H9 (cell line): ENCODE measurements around the gene ACACB. TPM values are rescaled to one million over a fixed set of nuclear protein-coding genes. Genes with fewer than 3 reads are reported as not detected.

Experiments used
- DNase-seq: peaks from one replicate; pipeline ENCODE4 v3.0.0-alpha.2; 2017
- H2AFZ ChIP-seq: one replicate; pipeline ENCODE4 v1.6.1; 2013; ENCODE audit warnings: mild to moderate bottlenecking, low read length, control low read depth, moderate library complexity
- H2AK5ac ChIP-seq: 2 replicates; pipeline ENCODE4 v1.6.1; 2013; ENCODE audit warnings: low read length, control low read depth, mixed read lengths; ENCODE audit not compliant: insufficient read length
- H2BK120ac ChIP-seq: one replicate; pipeline ENCODE4 v1.6.1; 2013; ENCODE audit warnings: low read depth, mild to moderate bottlenecking, low read length, control low read depth, inconsistent platforms; ENCODE audit not compliant: poor library complexity, severe bottlenecking
- H2BK12ac ChIP-seq: 2 replicates; pipeline ENCODE4 v1.6.1; 2013; ENCODE audit warnings: low read length, control low read depth, mixed read lengths, low read depth; ENCODE audit not compliant: insufficient read length
- H2BK15ac ChIP-seq: 2 replicates; pipeline ENCODE4 v1.6.1; 2013; ENCODE audit warnings: low read depth, low read length, control low read depth
- H2BK20ac ChIP-seq: one replicate; pipeline ENCODE4 v1.6.1; 2013; ENCODE audit warnings: low read depth, mild to moderate bottlenecking, low read length, control low read depth, inconsistent platforms; ENCODE audit not compliant: poor library complexity, severe bottlenecking
- H2BK5ac ChIP-seq: 2 replicates; pipeline ENCODE4 v1.6.1; 2013; ENCODE audit warnings: low read length, control low read depth, mixed read lengths; ENCODE audit not compliant: insufficient read length
- H3K14ac ChIP-seq: 2 replicates; pipeline ENCODE4 v1.6.1; 2013; ENCODE audit warnings: low read length, control low read depth; ENCODE audit not compliant: insufficient read depth
- H3K18ac ChIP-seq: 2 replicates; pipeline ENCODE4 v1.6.1; 2013; ENCODE audit warnings: low read depth, mild to moderate bottlenecking, mixed read lengths, low read length, control low read depth; ENCODE audit not compliant: insufficient read length
- H3K23ac ChIP-seq: 2 replicates; pipeline ENCODE4 v1.6.1; 2013; ENCODE audit warnings: low read length, control low read depth, mixed read lengths, low read depth; ENCODE audit not compliant: insufficient read length
- H3K23me2 ChIP-seq: 2 replicates; pipeline ENCODE4 v1.6.1; 2013; ENCODE audit warnings: low read depth, mild to moderate bottlenecking, mixed read lengths, low read length, control low read depth; ENCODE audit not compliant: insufficient read length, poor library complexity, severe bottlenecking
- H3K27ac ChIP-seq: 2 replicates; pipeline ENCODE4 v1.5.1; 2013; ENCODE audit warnings: low read length, control low read depth, mixed read lengths, low read depth; ENCODE audit not compliant: insufficient read length
- H3K27me3 ChIP-seq: 2 replicates; pipeline ENCODE4 v1.6.1; 2013; ENCODE audit warnings: low read length, control low read depth, inconsistent platforms; ENCODE audit not compliant: insufficient read depth
- H3K4ac ChIP-seq: 2 replicates; pipeline ENCODE4 v1.6.1; 2013; ENCODE audit warnings: low read depth, mild to moderate bottlenecking, control low read depth, inconsistent platforms, low read length, moderate library complexity
- H3K4me1 ChIP-seq: 2 replicates; pipeline ENCODE4 v1.6.1; 2013; ENCODE audit warnings: low read length, control low read depth, inconsistent platforms; ENCODE audit not compliant: insufficient read depth
- H3K4me2 ChIP-seq: 2 replicates; pipeline ENCODE4 v1.6.1; 2013; ENCODE audit warnings: low read length, control low read depth, mixed read lengths; ENCODE audit not compliant: insufficient read length, insufficient read depth
- H3K56ac ChIP-seq: 2 replicates; pipeline ENCODE4 v1.6.1; 2013; ENCODE audit warnings: low read depth, mild to moderate bottlenecking, mixed read lengths, low read length, control low read depth; ENCODE audit not compliant: insufficient read length
- H3K79me1 ChIP-seq: 2 replicates; pipeline ENCODE4 v1.6.1; 2013; ENCODE audit warnings: low read depth, mild to moderate bottlenecking, moderate library complexity, low read length, control low read depth, inconsistent platforms; ENCODE audit not compliant: insufficient read depth, poor library complexity, severe bottlenecking
- H3K79me2 ChIP-seq: 2 replicates; pipeline ENCODE4 v1.6.1; 2013; ENCODE audit warnings: low read length, control low read depth, inconsistent platforms; ENCODE audit not compliant: insufficient read depth
- H3K9ac ChIP-seq: 2 replicates; pipeline ENCODE4 v1.6.1; 2013; ENCODE audit warnings: low read length, control low read depth, mixed read lengths; ENCODE audit not compliant: insufficient read length; ENCODE audit errors: extremely low read depth
- H3K9me3 ChIP-seq: one replicate; pipeline ENCODE4 v1.6.1; 2013; ENCODE audit warnings: low read depth, low read length, inconsistent platforms; ENCODE audit not compliant: control insufficient read depth
- H3T11ph ChIP-seq: one replicate; pipeline ENCODE4 v1.6.1; 2013; ENCODE audit warnings: mild to moderate bottlenecking, low read length, control low read depth, inconsistent platforms
- H4K20me1 ChIP-seq: one replicate; pipeline ENCODE4 v1.6.1; 2013; ENCODE audit not compliant: control insufficient read depth, insufficient read length, insufficient read depth
- H4K5ac ChIP-seq: 2 replicates; pipeline ENCODE4 v1.6.1; 2013; ENCODE audit warnings: low read depth, mild to moderate bottlenecking, mixed read lengths, low read length, control low read depth; ENCODE audit not compliant: insufficient read length
- H4K8ac ChIP-seq: replicated peaks from 2 replicates; pipeline ENCODE4 v1.6.1; 2013; ENCODE audit warnings: low read length, control low read depth, mixed read lengths, low read depth; ENCODE audit not compliant: insufficient read length
- H4K91ac ChIP-seq: 2 replicates; pipeline ENCODE4 v1.6.1; 2013; ENCODE audit warnings: low read depth, mild to moderate bottlenecking, moderate library complexity, mixed read lengths, low read length, control low read depth; ENCODE audit not compliant: insufficient read length
- H3K27ac Mint-ChIP-seq, 3 experiments: 2 replicates in 2 of 3; 3 replicates in 1 of 3; pipeline ENCODE4 v1.8.0; 2020 to 2021; ENCODE audit warnings: mixed read lengths in 3 of 3, mild to moderate bottlenecking in 1 of 3, moderate library complexity in 1 of 3
- H3K27me3 Mint-ChIP-seq: 2 replicates; pipeline ENCODE4 v1.8.0; 2021; ENCODE audit warnings: low read depth, mild to moderate bottlenecking, moderate library complexity, mixed read lengths
- H3K36me3 Mint-ChIP-seq, 3 experiments: 2 replicates in 2 of 3; 3 replicates in 1 of 3; pipeline ENCODE4 v1.8.0; 2020 to 2021; ENCODE audit warnings: low read depth in 3 of 3, mixed read lengths in 3 of 3; ENCODE audit not compliant: insufficient read depth in 1 of 3
- H3K4me1 Mint-ChIP-seq, 2 experiments: 2 replicates each; pipeline ENCODE4 v1.8.0; 2020; ENCODE audit warnings: mixed read lengths in 2 of 2
- H3K4me3 Mint-ChIP-seq, 2 experiments: 2 replicates in 1 of 2; 3 replicates in 1 of 2; pipeline ENCODE4 v1.8.0; 2020 to 2021; ENCODE audit warnings: mild to moderate bottlenecking in 2 of 2, mixed read lengths in 2 of 2, moderate library complexity in 1 of 2
- H3K9me3 Mint-ChIP-seq, 2 experiments: 2 replicates in 1 of 2; 3 replicates in 1 of 2; pipeline ENCODE4 v1.8.0; 2020; ENCODE audit warnings: mild to moderate bottlenecking in 2 of 2, mixed read lengths in 2 of 2, moderate library complexity in 1 of 2
- CTCF ChIP-seq: fragments of 200-600 bp; sonication (generic); conservative IDR thresholded peaks from 3 replicates; pipeline ENCODE4 v1.8.0; 2021; ENCODE audit warnings: antibody characterized with exemption, mild to moderate bottlenecking
- WGBS: extraction: QIAGEN DNeasy Blood & Tissue Kit; methylation state at CpG from one replicate; pipeline ENCODE4 v1.1.7; 2013; ENCODE audit warnings: missing lambda C conversion rate, low lambda C conversion rate, mixed read lengths; ENCODE audit not compliant: insufficient read length; ENCODE audit errors: extremely low coverage; 5-methylcytosine and 5-hydroxymethylcytosine counted together
- total RNA-seq: library from RNA; stranded (reverse); gene quantifications from 2 replicates; pipeline ENCODE4 v1.2.1, GENCODE V29; 2021

Gene ACACB
- total RNA-seq, 1 experiment from 2014 or later: 14.2 TPM

- Histone ChIP-seq H2BK15ac (no peak overlapping the region), H2BK12ac (no peak overlapping the region), H3K9me3 (no peaks in the 10 kb centered on the region), H3K23ac (no peak overlapping the region), H4K8ac (no peak overlapping the region), H3K18ac (no peak overlapping the region), H3K79me2 (no peaks in the 10 kb centered on the region), H3K79me1 (no peaks in the 10 kb centered on the region), H4K5ac (no peak overlapping the region), H4K20me1 (no peaks in the 10 kb centered on the region), H3K14ac (no peak overlapping the region), H3K4me2 (no peak overlapping the region), H3K9ac (no peak overlapping the region), H2BK120ac (no peak overlapping the region), H4K91ac (no peak overlapping the region), H3K23me2 (no peaks in the 10 kb centered on the region), H2BK5ac (no peak overlapping the region), H3K4me1 (no peaks in the 10 kb centered on the region), H2AFZ (no peak overlapping the region), H3K56ac (no peak overlapping the region), H2BK20ac (no peak overlapping the region), H3T11ph (no peak overlapping the region), H3K27ac (no peak overlapping the region), H2AK5ac (no peak overlapping the region), H3K27me3 (no peaks in the 10 kb centered on the region), H3K4ac (no peak overlapping the region)
- TF ChIP-seq CTCF: no peak
- WGBS: no CpG with 5 or more reads among the region's 4 CpGs
- Mint-ChIP-seq H3K27me3 (no peaks in the 10 kb centered on the region), H3K4me3 (no peak overlapping the region), H3K27ac (no peak overlapping the region; a peak in 1 of 7 replicates), H3K36me3 (peaks cover 0 to 23% (median 7%) of the 10 kb centered on the region in 3 experiments; a peak in 5 of 7 replicates), H3K9me3 (no peaks in the 10 kb centered on the region), H3K4me1 (no peaks in the 10 kb centered on the region)
- DNase-seq: no peak
These were observed 71.8 kb downstream of the ACACB start for GRCh38 chr12:109188108-109188712.
